ENCODE results near the gene ADARB2.
A peak's percentile ranks its signal among the peaks of the same experiment; 100 is the strongest.
"Not testable (repeated sequence)": the region's sequence is repeated elsewhere in the genome, so short reads cannot be mapped to it uniquely, and the experiment has no call there.

The ADARB2 gene

GRCh38 chr10:1360558-1361164 lies 376.7 kb downstream of the ADARB2 start:
- H3K27ac ChIP-seq = peak overlapping the region in 1 of 21 experiments; percentile 55
- peak overlapping the region in 1 of 7 experiments; percentile 0 for H3K4me3 ChIP-seq

- peak overlapping the region in 1 of 7 experiments; percentile 0 for H3K4me3 ChIP-seq
- H3K27ac ChIP-seq = peak overlapping the region in 2 of 21 experiments; percentile 21 to 55
Observed at GRCh38 chr10:1360011-1360557, 377.2 kb downstream of the ADARB2 start.

GRCh38 chr10:1359626-1359955 lies 377.7 kb downstream of the ADARB2 start:
- peak overlapping the region in 2 of 21 experiments; percentile 21 to 55 for H3K27ac ChIP-seq
- H3K4me3 ChIP-seq = peak overlapping the region in 1 of 7 experiments; percentile 0

- no peak overlapping the region for H3K4me3 ChIP-seq
- H3K27ac ChIP-seq = peak overlapping the region in 2 of 21 experiments; percentile 6 to 55
Observed at GRCh38 chr10:1358860-1359625, 378.3 kb downstream of the ADARB2 start.

GRCh38 chr10:1358147-1358546 lies 379.2 kb downstream of the ADARB2 start:
- H3K27ac ChIP-seq = no peak overlapping the region
- no peak overlapping the region for H3K4me3 ChIP-seq

- H3K27ac ChIP-seq = no peak overlapping the region
- H3K4me3 ChIP-seq = no peak overlapping the region
Observed at GRCh38 chr10:1356349-1356748, 381.0 kb downstream of the ADARB2 start.

GRCh38 chr10:1354809-1355710 lies 382.3 kb downstream of the ADARB2 start:
- Histone ChIP-seq H3K27ac (no peak overlapping the region), H3K4me3 (no peak overlapping the region)

GRCh38 chr10:1352296-1352695 lies 385.0 kb downstream of the ADARB2 start:
- H3K4me3 ChIP-seq, H3K27ac ChIP-seq: not testable (repeated sequence)

- Histone ChIP-seq H3K27ac (no peak overlapping the region), H3K4me3 (no peak overlapping the region)
Observed at GRCh38 chr10:1348773-1349050, 388.6 kb downstream of the ADARB2 start.

GRCh38 chr10:1347962-1348772 lies 389.2 kb downstream of the ADARB2 start:
- Histone ChIP-seq H3K27ac (no peak overlapping the region), H3K4me3 (no peak overlapping the region)

- Histone ChIP-seq H3K4me3 (no peak overlapping the region), H3K27ac (no peak overlapping the region)
Observed at GRCh38 chr10:1347525-1347924, 389.8 kb downstream of the ADARB2 start.

- no peak overlapping the region for H3K4me3 ChIP-seq
- no peak overlapping the region for H3K27ac ChIP-seq
Observed at GRCh38 chr10:1346201-1346600, 391.1 kb downstream of the ADARB2 start.

GRCh38 chr10:1345368-1345767 lies 392.0 kb downstream of the ADARB2 start:
- no peak overlapping the region for H3K4me3 ChIP-seq
- no peak overlapping the region for H3K27ac ChIP-seq

GRCh38 chr10:1344846-1345245 lies 392.5 kb downstream of the ADARB2 start:
- Histone ChIP-seq H3K27ac (no peak overlapping the region), H3K4me3 (no peak overlapping the region)

- Histone ChIP-seq H3K27ac (no peak overlapping the region), H3K4me3 (no peak overlapping the region)
Observed at GRCh38 chr10:1344408-1344807, 392.9 kb downstream of the ADARB2 start.

- H3K27ac ChIP-seq = no peak overlapping the region
- no peak overlapping the region for H3K4me3 ChIP-seq
Observed at GRCh38 chr10:1343176-1343575, 394.1 kb downstream of the ADARB2 start.

GRCh38 chr10:1341052-1341451 lies 396.3 kb downstream of the ADARB2 start:
- not testable (repeated sequence) for H3K27ac ChIP-seq, H3K4me3 ChIP-seq

GRCh38 chr10:1339396-1339795 lies 397.9 kb downstream of the ADARB2 start:
- no peak overlapping the region for H3K27ac ChIP-seq
- H3K4me3 ChIP-seq = no peak overlapping the region

GRCh38 chr10:1335642-1336041 lies 401.7 kb downstream of the ADARB2 start:
- Histone ChIP-seq H3K27ac (no peak overlapping the region), H3K4me3 (no peak overlapping the region)

GRCh38 chr10:1333981-1334380 lies 403.3 kb downstream of the ADARB2 start:
- no peak overlapping the region for H3K4me3 ChIP-seq

More at GRCh38 chr10:1333981-1334380, 403.3 kb downstream of the ADARB2 start:
- H3K27ac ChIP-seq = no peak overlapping the region
